HG03060 (cell line): ENCODE data around the gene SPTBN1.

Source experiments
- ATAC-seq: cut with Tn5 transposase; IDR thresholded peaks from one replicate; pipeline ENCODE4 v1.9.1; 2021; ENCODE audit warnings: low read depth, moderate number of reproducible peaks; ENCODE audit not compliant: unreplicated experiment

SPTBN1 gene

GRCh38 chr2:54599326-54599710, 143.2 kb downstream of the SPTBN1 start:
- ATAC-seq, result no peak

- no peak for ATAC-seq
Measured at GRCh38 chr2:54599914-54600313, 143.8 kb downstream of the SPTBN1 start.

GRCh38 chr2:54601339-54601738, 145.2 kb downstream of the SPTBN1 start:
- no peak for ATAC-seq

- ATAC-seq, result no peak
Measured at GRCh38 chr2:54602736-54603322, 146.7 kb downstream of the SPTBN1 start.

GRCh38 chr2:54603357-54603756, 147.2 kb downstream of the SPTBN1 start:
- ATAC-seq, result no peak

GRCh38 chr2:54603796-54604195, 147.7 kb downstream of the SPTBN1 start:
- ATAC-seq, result no peak

- ATAC-seq, result no peak
Measured at GRCh38 chr2:54604871-54605270, 148.7 kb downstream of the SPTBN1 start.

GRCh38 chr2:54605836-54606235, 149.7 kb downstream of the SPTBN1 start:
- no peak for ATAC-seq

GRCh38 chr2:54606393-54606958, 150.3 kb downstream of the SPTBN1 start:
- ATAC-seq, result no peak

GRCh38 chr2:54608224-54608623, 152.1 kb downstream of the SPTBN1 start:
- no peak for ATAC-seq

- ATAC-seq, result no peak
Measured at GRCh38 chr2:54609241-54609640, 153.1 kb downstream of the SPTBN1 start.

- ATAC-seq, result no peak
Measured at GRCh38 chr2:54609647-54610046, 153.5 kb downstream of the SPTBN1 start.

GRCh38 chr2:54610700-54611099, 154.6 kb downstream of the SPTBN1 start:
- no peak for ATAC-seq

GRCh38 chr2:54611830-54612545, 155.9 kb downstream of the SPTBN1 start:
- ATAC-seq, result no peak

- ATAC-seq, result no peak
Measured at GRCh38 chr2:54613386-54613785, 157.3 kb downstream of the SPTBN1 start.

- ATAC-seq, result no peak
Measured at GRCh38 chr2:54613794-54614257, 157.7 kb downstream of the SPTBN1 start.

- no peak for ATAC-seq
Measured at GRCh38 chr2:54614819-54615218, 158.7 kb downstream of the SPTBN1 start.

GRCh38 chr2:54615832-54616534, 159.9 kb downstream of the SPTBN1 start:
- no peak for ATAC-seq

- no peak for ATAC-seq
Measured at GRCh38 chr2:54617409-54617808, 161.3 kb downstream of the SPTBN1 start.

GRCh38 chr2:54618646-54619565, 162.8 kb downstream of the SPTBN1 start:
- ATAC-seq, result no peak
